Hepatocyte (in vitro differentiated cells): ENCODE measurements around the gene ZNF33A. TPM values are rescaled to one million over a fixed set of nuclear protein-coding genes. Genes with fewer than 3 reads are reported as not detected.

ENCODE experiments used
- DNase-seq: peaks from one replicate; pipeline ENCODE4 v3.0.0-alpha.2; 2016; ENCODE audit warnings: low spot score
- H2AFZ ChIP-seq: fragments of 200-600 bp; sonication (generic); 2 replicates; pipeline ENCODE4 v1.6.0; 2016; ENCODE audit warnings: antibody characterized with exemption, mild to moderate bottlenecking
- H3K27ac ChIP-seq: fragments of 200-600 bp; sonication (generic); 2 replicates; pipeline ENCODE4 v1.5.1; 2016; ENCODE audit warnings: mild to moderate bottlenecking
- H3K27me3 ChIP-seq: fragments of 200-600 bp; sonication (generic); 2 replicates; pipeline ENCODE4 v1.6.1; 2016
- H3K36me3 ChIP-seq: fragments of 200-600 bp; sonication (generic); replicated peaks from 2 replicates; pipeline ENCODE4 v1.5.1; 2016; ENCODE audit warnings: low read depth; ENCODE audit not compliant: insufficient read depth
- H3K4me1 ChIP-seq: fragments of 200-600 bp; sonication (generic); 2 replicates; pipeline ENCODE4 v1.5.1; 2016; ENCODE audit warnings: mild to moderate bottlenecking, moderate library complexity; ENCODE audit not compliant: insufficient read depth
- H3K4me2 ChIP-seq: fragments of 200-600 bp; sonication (generic); 2 replicates; pipeline ENCODE4 v1.6.0; 2016
- H3K4me3 ChIP-seq: fragments of 200-600 bp; sonication (generic); 2 replicates; pipeline ENCODE4 v1.5.1; 2016; ENCODE audit warnings: mild to moderate bottlenecking
- H3K79me2 ChIP-seq: fragments of 200-600 bp; sonication (generic); 2 replicates; pipeline ENCODE4 v1.6.0; 2017; ENCODE audit warnings: mild to moderate bottlenecking
- H3K9me2 ChIP-seq: fragments of 200-600 bp; sonication (generic); replicated peaks from 2 replicates; pipeline ENCODE4 v1.6.0; 2017; ENCODE audit warnings: mild to moderate bottlenecking; ENCODE audit not compliant: insufficient read depth
- H3K9me3 ChIP-seq: fragments of 200-600 bp; sonication (generic); 2 replicates; pipeline ENCODE4 v1.5.1; 2016; ENCODE audit warnings: low read depth, mild to moderate bottlenecking
- H4K20me1 ChIP-seq: fragments of 200-600 bp; sonication (generic); 2 replicates; pipeline ENCODE4 v1.6.0; 2016; ENCODE audit warnings: mild to moderate bottlenecking; ENCODE audit not compliant: insufficient read depth, poor library complexity, severe bottlenecking
- EZH2 ChIP-seq: fragments of 200-600 bp; sonication (generic); IDR thresholded peaks from 2 replicates; pipeline ENCODE4 v1.6.1; 2016; ENCODE audit warnings: antibody characterized with exemption, mild to moderate bottlenecking, borderline replicate concordance
- EZH2phosphoT487 ChIP-seq: fragments of 200-600 bp; sonication (generic); IDR thresholded peaks from one replicate; pipeline ENCODE4 v1.6.1; 2018; ENCODE audit warnings: antibody characterized with exemption, mild to moderate bottlenecking, low read depth, moderate library complexity; ENCODE audit not compliant: unreplicated experiment, severe bottlenecking
- WGBS: methylation state at CpG from one replicate; pipeline ENCODE4 v1.1.6; 2016; ENCODE audit warnings: low lambda C conversion rate; ENCODE audit errors: missing lambda C conversion rate; 5-methylcytosine and 5-hydroxymethylcytosine counted together
- polyA plus RNA-seq: library from polyadenylated mRNA; unstranded; fragments of >200 nt; fragmentation: Nextera tagmentation; extraction: Ambion mirVana; gene quantifications from 2 replicates; pipeline ENCODE4 v1.2.1, GENCODE V29; 2016
- small RNA-seq: library from RNA; depleted of rRNA; stranded (forward); fragments of <200 nt; gene quantifications from one replicate; pipeline ENCODE3, GENCODE V24; 2014
- total RNA-seq: library from RNA; depleted of rRNA; stranded (reverse); fragments of >200 nt; gene quantifications from 2 replicates; pipeline ENCODE4 v1.2.3, GENCODE V29; 2014
- TF ChIP-seq, protein P1 (sequence below): fragments of 200-600 bp; sonication (generic); IDR thresholded peaks from 2 replicates; pipeline ENCODE4 v1.5.1; 2016; ENCODE audit warnings: antibody characterized with exemption, mild to moderate bottlenecking; ENCODE audit not compliant: poor library complexity

The ZNF33A gene
- total and polyA plus RNA-seq, 2 experiments from 2014 or later, result 7.0 to 22.5 TPM

DNA sequence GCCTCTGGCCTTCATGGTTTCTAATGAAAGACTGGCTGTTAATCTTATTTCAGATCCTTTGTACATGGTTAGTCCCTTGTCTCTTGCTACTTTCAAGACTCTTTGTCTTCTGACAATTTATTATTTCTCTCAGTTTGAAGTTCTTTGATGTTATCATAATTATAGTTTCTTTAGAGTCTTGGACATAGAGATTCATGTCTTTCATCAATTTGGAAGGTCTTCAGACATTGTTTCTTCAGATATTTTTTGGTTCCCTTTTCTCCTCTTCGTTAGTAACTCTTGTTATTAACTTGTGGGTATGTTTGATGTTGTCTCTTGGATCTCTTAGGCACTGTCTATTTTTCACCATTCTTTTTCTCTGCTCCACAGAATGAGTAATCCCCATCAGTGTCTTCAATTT, 92.4 kb downstream of the ZNF33A start:
- WGBS, result 59% methylated on average over 1 of the region's 1 CpG
- peaks cover 12% of the 10 kb centered on the region for H3K9me3 ChIP-seq

GRCh38 chr10:38103756-38104155, 93.3 kb downstream of the ZNF33A start:
- H3K4me1 ChIP-seq, result no peaks in the 10 kb centered on the region
- no peaks in the 10 kb centered on the region for H3K79me2 ChIP-seq
- WGBS, result 74% methylated on average over 3 of the region's 3 CpGs
- no peak overlapping the region for H2AFZ ChIP-seq
- H4K20me1 ChIP-seq, result no peaks in the 10 kb centered on the region
- no peaks in the 10 kb centered on the region for H3K27me3 ChIP-seq
- no peak overlapping the region for H3K27ac ChIP-seq
- no peaks in the 10 kb centered on the region for H3K9me2 ChIP-seq
- no peak overlapping the region for H3K4me3 ChIP-seq
- H3K9me3 ChIP-seq, result peaks cover 12% of the 10 kb centered on the region
- no peak overlapping the region for H3K4me2 ChIP-seq
- no peaks in the 10 kb centered on the region for H3K36me3 ChIP-seq
- DNase-seq, result no peak
- TF ChIP-seq EZH2phosphoT487 (no peak), EZH2 (no peak)
- TF ChIP-seq, protein P1, sequence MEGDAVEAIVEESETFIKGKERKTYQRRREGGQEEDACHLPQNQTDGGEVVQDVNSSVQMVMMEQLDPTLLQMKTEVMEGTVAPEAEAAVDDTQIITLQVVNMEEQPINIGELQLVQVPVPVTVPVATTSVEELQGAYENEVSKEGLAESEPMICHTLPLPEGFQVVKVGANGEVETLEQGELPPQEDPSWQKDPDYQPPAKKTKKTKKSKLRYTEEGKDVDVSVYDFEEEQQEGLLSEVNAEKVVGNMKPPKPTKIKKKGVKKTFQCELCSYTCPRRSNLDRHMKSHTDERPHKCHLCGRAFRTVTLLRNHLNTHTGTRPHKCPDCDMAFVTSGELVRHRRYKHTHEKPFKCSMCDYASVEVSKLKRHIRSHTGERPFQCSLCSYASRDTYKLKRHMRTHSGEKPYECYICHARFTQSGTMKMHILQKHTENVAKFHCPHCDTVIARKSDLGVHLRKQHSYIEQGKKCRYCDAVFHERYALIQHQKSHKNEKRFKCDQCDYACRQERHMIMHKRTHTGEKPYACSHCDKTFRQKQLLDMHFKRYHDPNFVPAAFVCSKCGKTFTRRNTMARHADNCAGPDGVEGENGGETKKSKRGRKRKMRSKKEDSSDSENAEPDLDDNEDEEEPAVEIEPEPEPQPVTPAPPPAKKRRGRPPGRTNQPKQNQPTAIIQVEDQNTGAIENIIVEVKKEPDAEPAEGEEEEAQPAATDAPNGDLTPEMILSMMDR, result no peak

More for the DNA sequence above, 92.4 kb downstream of the ZNF33A start:
- no peak for DNase-seq
- Histone ChIP-seq H3K4me1 (no peaks in the 10 kb centered on the region), H3K9me2 (no peaks in the 10 kb centered on the region), H2AFZ (no peak overlapping the region), H3K27me3 (no peaks in the 10 kb centered on the region), H3K27ac (no peak overlapping the region), H3K79me2 (no peaks in the 10 kb centered on the region), H4K20me1 (no peaks in the 10 kb centered on the region), H3K36me3 (no peaks in the 10 kb centered on the region), H3K4me3 (no peak overlapping the region), H3K4me2 (no peak overlapping the region)
- TF ChIP-seq, protein P1, result no peak
- TF ChIP-seq EZH2phosphoT487 (no peak), EZH2 (no peak)

- TF ChIP-seq EZH2, result no peak
- TF ChIP-seq, protein P1, result no peak
- no peak for TF ChIP-seq EZH2phosphoT487
- H3K4me2 ChIP-seq, result no peak overlapping the region
- no peak overlapping the region for H3K4me3 ChIP-seq
- no peaks in the 10 kb centered on the region for H3K36me3 ChIP-seq
- H3K9me3 ChIP-seq, result peaks cover 4% of the 10 kb centered on the region
- no peak for DNase-seq
- no peaks in the 10 kb centered on the region for H3K4me1 ChIP-seq
- no peak overlapping the region for H3K27ac ChIP-seq
- H3K79me2 ChIP-seq, result no peaks in the 10 kb centered on the region
- no peak overlapping the region for H2AFZ ChIP-seq
- WGBS, result 94% methylated on average over 2 of the region's 2 CpGs
- H4K20me1 ChIP-seq, result no peaks in the 10 kb centered on the region
- H3K9me2 ChIP-seq, result no peaks in the 10 kb centered on the region
- H3K27me3 ChIP-seq, result no peaks in the 10 kb centered on the region
Observed at GRCh38 chr10:38112159-38112558, 101.7 kb downstream of the ZNF33A start.

Small RNAs within 50 kb of the gene (small RNA-seq; reads per million reads assigned to genes)
- gene AL161931.1, result not detected
- gene FXYD6P2, result not detected
- not detected for gene RF00019
- gene RNU6-795P, result not detected

Other genes starting within 250 kb of the ZNF33A start
- gene ZNF248, start 153.1 kb upstream of the ZNF33A start, total RNA-seq, result not detected in 2 replicates
- gene ZNF248, start 153.1 kb upstream of the ZNF33A start, polyA plus RNA-seq, result not detected in 2 replicates
- 5.0 and 5.7 TPM in 2 replicates for gene ZNF25, start 34.0 kb upstream of the ZNF33A start, total RNA-seq
- 2.2 and 2.6 TPM in 2 replicates for gene ZNF25, start 34.0 kb upstream of the ZNF33A start, polyA plus RNA-seq
- 4.3 and 6.0 TPM in 2 replicates for gene ZNF37A, start 83.7 kb downstream of the ZNF33A start, total RNA-seq
- gene ZNF37A, start 83.7 kb downstream of the ZNF33A start, polyA plus RNA-seq, result 3.4 and 4.8 TPM in 2 replicates